ENCODE measurements around the gene HORMAD2.

HORMAD2 gene

GRCh38 chr22:30129636-30130035 lies 49.4 kb downstream of the HORMAD2 start:
- no peaks in the 10 kb centered on the region for H3K9me3 ChIP-seq (ENCODE audit: insufficient read depth, low read depth, low read length)
- TF ChIP-seq EZH2phosphoT487 (IDR thresholded peaks at IDR 0.05; ENCODE audit: borderline replicate concordance): no peak
- TF ChIP-seq, protein P1, sequence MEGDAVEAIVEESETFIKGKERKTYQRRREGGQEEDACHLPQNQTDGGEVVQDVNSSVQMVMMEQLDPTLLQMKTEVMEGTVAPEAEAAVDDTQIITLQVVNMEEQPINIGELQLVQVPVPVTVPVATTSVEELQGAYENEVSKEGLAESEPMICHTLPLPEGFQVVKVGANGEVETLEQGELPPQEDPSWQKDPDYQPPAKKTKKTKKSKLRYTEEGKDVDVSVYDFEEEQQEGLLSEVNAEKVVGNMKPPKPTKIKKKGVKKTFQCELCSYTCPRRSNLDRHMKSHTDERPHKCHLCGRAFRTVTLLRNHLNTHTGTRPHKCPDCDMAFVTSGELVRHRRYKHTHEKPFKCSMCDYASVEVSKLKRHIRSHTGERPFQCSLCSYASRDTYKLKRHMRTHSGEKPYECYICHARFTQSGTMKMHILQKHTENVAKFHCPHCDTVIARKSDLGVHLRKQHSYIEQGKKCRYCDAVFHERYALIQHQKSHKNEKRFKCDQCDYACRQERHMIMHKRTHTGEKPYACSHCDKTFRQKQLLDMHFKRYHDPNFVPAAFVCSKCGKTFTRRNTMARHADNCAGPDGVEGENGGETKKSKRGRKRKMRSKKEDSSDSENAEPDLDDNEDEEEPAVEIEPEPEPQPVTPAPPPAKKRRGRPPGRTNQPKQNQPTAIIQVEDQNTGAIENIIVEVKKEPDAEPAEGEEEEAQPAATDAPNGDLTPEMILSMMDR (conservative IDR thresholded peaks at IDR 0.05; ENCODE audit: low read length): no peak
- H3K79me2 ChIP-seq (ENCODE audit: insufficient read depth, low read length): no peaks in the 10 kb centered on the region
- H3K4me3 ChIP-seq (ENCODE audit: low read length, poor library complexity, severe bottlenecking): no peak overlapping the region
- no peaks in the 10 kb centered on the region for H3K36me3 ChIP-seq (ENCODE audit: insufficient read depth, low read length)
- no peaks in the 10 kb centered on the region for H3F3A ChIP-seq (ENCODE audit: low read depth)
- H3K4me2 ChIP-seq (ENCODE audit: low read depth, low read length, poor library complexity, severe bottlenecking): no peak overlapping the region
- no peaks in the 10 kb centered on the region for H4K20me1 ChIP-seq (ENCODE audit: insufficient read depth, low read length, poor library complexity, severe bottlenecking)
- H3K9ac ChIP-seq (ENCODE audit: low read depth, low read length, poor library complexity, severe bottlenecking): no peak overlapping the region
- H3K9me2 ChIP-seq (replicated peaks; ENCODE audit: low read depth, low read length): no peaks in the 10 kb centered on the region
- H2AFZ ChIP-seq (ENCODE audit: low read length): no peak overlapping the region
- no peaks in the 10 kb centered on the region for H3K4me1 ChIP-seq (ENCODE audit: insufficient read depth, low read length, poor library complexity, severe bottlenecking)
- no peaks in the 10 kb centered on the region for H3K27me3 ChIP-seq (ENCODE audit: insufficient read depth, low read length, poor library complexity, severe bottlenecking)

GRCh38 chr22:30132290-30132996 lies 52.2 kb downstream of the HORMAD2 start:
- TF ChIP-seq, protein P1 (conservative IDR thresholded peaks at IDR 0.05; ENCODE audit: low read length): no peak
- TF ChIP-seq EZH2phosphoT487 (IDR thresholded peaks at IDR 0.05; ENCODE audit: borderline replicate concordance): no peak
- Histone ChIP-seq H3F3A (ENCODE audit: low read depth) (no peaks in the 10 kb centered on the region), H2AFZ (ENCODE audit: low read length) (0 out of 2 replicates have a peak overlapping the region, but pooled peaks have one; percentile 52), H3K9ac (ENCODE audit: low read depth, low read length, poor library complexity, severe bottlenecking) (no peak overlapping the region), H4K20me1 (ENCODE audit: insufficient read depth, low read length, poor library complexity, severe bottlenecking) (no peaks in the 10 kb centered on the region), H3K27me3 (ENCODE audit: insufficient read depth, low read length, poor library complexity, severe bottlenecking) (no peaks in the 10 kb centered on the region), H3K4me3 (ENCODE audit: low read length, poor library complexity, severe bottlenecking) (no peak overlapping the region), H3K9me3 (ENCODE audit: insufficient read depth, low read depth, low read length) (no peaks in the 10 kb centered on the region), H3K79me2 (ENCODE audit: insufficient read depth, low read length) (no peaks in the 10 kb centered on the region), H3K36me3 (ENCODE audit: insufficient read depth, low read length) (no peaks in the 10 kb centered on the region), H3K4me2 (ENCODE audit: low read depth, low read length, poor library complexity, severe bottlenecking) (no peak overlapping the region), H3K4me1 (ENCODE audit: insufficient read depth, low read length, poor library complexity, severe bottlenecking) (no peaks in the 10 kb centered on the region), H3K9me2 (replicated peaks; ENCODE audit: low read depth, low read length) (no peaks in the 10 kb centered on the region)

DNA sequence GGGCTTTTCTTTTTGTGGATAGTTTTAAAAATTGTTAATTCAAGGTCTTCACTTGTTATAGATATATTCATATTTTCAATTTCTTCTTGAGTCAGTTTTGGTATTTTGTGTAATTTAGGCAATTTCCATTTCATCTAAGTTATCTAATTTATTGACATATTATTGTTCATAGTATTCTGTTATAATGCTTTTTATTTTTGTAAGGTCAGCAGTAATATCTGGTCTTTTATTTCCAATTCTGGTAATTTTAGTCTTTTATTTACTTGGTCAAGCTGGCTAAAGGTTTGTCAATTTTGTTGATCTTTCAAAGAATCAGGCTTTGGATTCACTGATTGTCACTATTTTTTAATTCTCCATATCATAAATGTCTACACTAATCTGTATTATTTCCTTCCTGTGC lies 60.1 kb downstream of the HORMAD2 start:
- H3K4me1 ChIP-seq (ENCODE audit: insufficient read depth, low read length, poor library complexity, severe bottlenecking): no peaks in the 10 kb centered on the region
- no peaks in the 10 kb centered on the region for H3K79me2 ChIP-seq (ENCODE audit: insufficient read depth, low read length)
- TF ChIP-seq, protein P1 (conservative IDR thresholded peaks at IDR 0.05; ENCODE audit: low read length): no peak
- TF ChIP-seq EZH2phosphoT487 (IDR thresholded peaks at IDR 0.05; ENCODE audit: borderline replicate concordance): no peak
- no peak overlapping the region for H3K4me2 ChIP-seq (ENCODE audit: low read depth, low read length, poor library complexity, severe bottlenecking)
- no peak overlapping the region for H3K4me3 ChIP-seq (ENCODE audit: low read length, poor library complexity, severe bottlenecking)
- H2AFZ ChIP-seq (ENCODE audit: low read length): no peak overlapping the region
- H4K20me1 ChIP-seq (ENCODE audit: insufficient read depth, low read length, poor library complexity, severe bottlenecking): no peaks in the 10 kb centered on the region
- H3F3A ChIP-seq (ENCODE audit: low read depth): no peaks in the 10 kb centered on the region
- H3K27me3 ChIP-seq (ENCODE audit: insufficient read depth, low read length, poor library complexity, severe bottlenecking): no peaks in the 10 kb centered on the region
- no peaks in the 10 kb centered on the region for H3K36me3 ChIP-seq (ENCODE audit: insufficient read depth, low read length)
- H3K9me3 ChIP-seq (ENCODE audit: insufficient read depth, low read depth, low read length): peaks cover 11% of the 10 kb centered on the region; the same call in 1 of the 2 replicates
- H3K9ac ChIP-seq (ENCODE audit: low read depth, low read length, poor library complexity, severe bottlenecking): no peak overlapping the region
- no peaks in the 10 kb centered on the region for H3K9me2 ChIP-seq (replicated peaks; ENCODE audit: low read depth, low read length)
